H1 (cell line): ENCODE results near the gene KRT32. TPM values are rescaled to one million over a fixed set of nuclear protein-coding genes. Genes with fewer than 3 reads are reported as not detected.

Experiments
- ATF2 ChIP-seq: IDR thresholded peaks from 2 replicates; pipeline ENCODE4 v1.6.1; 2012; ENCODE audit warnings: low read length, inconsistent platforms
- RAD21 ChIP-seq, 2 experiments: IDR thresholded peaks in 1 of 2; conservative IDR thresholded peaks in 1 of 2; 2 replicates each; pipeline ENCODE4 v1.6.1; 2011; ENCODE audit warnings: low read depth in 2 of 2, low read length in 2 of 2, improper control_type of control experiment in 1 of 2, inconsistent platforms in 1 of 2, mild to moderate bottlenecking in 1 of 2, moderate library complexity in 1 of 2
- RNF2 ChIP-seq: fragments of 200-900, 300-1000 bp; sonication (generic); IDR thresholded peaks from 2 replicates; pipeline ENCODE4 v1.7.1; 2016; ENCODE audit warnings: borderline replicate concordance, low read depth, mild to moderate bottlenecking, antibody characterized with exemption, low read length; ENCODE audit not compliant: poor library complexity, severe bottlenecking; ENCODE audit errors: missing control alignments
- polyA plus RNA-seq, 7 experiments: library from polyadenylated mRNA; depleted of rRNA in 3 of 7; stranded (reverse) in 5 of 7; unstranded in 2 of 7; fragments of >200 nt in 5 of 7; fragments of 200-250 nt in 2 of 7; gene quantifications; 1 replicate in 5 of 7; 2 replicates in 1 of 7; 4 replicates in 1 of 7; pipeline versions ENCODE4 v1.2.1 to v1.2.3, GENCODE V29; 2011 to 2013; ENCODE audit warnings: missing spikeins in 2 of 7, mixed read lengths in 2 of 7
- total RNA-seq: library from RNA; stranded (reverse); fragmentation: NEBNext Ultra II Directional; extraction: Animal tissue kit (Norgen Biotek cat#: 25700); gene quantifications from 2 replicates; pipeline ENCODE4 v1.2.1, GENCODE V29; 2021
- TF ChIP-seq, protein P1 (sequence below): IDR thresholded peaks from 2 replicates; pipeline ENCODE4 v1.6.1; 2011; ENCODE audit warnings: low read depth, mild to moderate bottlenecking, low read length; ENCODE audit not compliant: insufficient read depth

KRT32 gene
- total and polyA plus RNA-seq, 2 of the 8 experiments (the other 6 are each of a cell fraction or from before 2014, with no cell fraction given): not detected

GRCh38 chr17:41499714-41500113 is 32.5 kb upstream of the KRT32 start (continued):
- TF ChIP-seq ATF2 (no peak), RAD21 (IDR thresholded peaks at IDR 0.05 in 1 of 2, conservative IDR thresholded peaks at IDR 0.05 in 1 of 2; ENCODE audit: low read depth in 2 of 2, low read length in 2 of 2) (no peak), RNF2 (no peak)
- TF ChIP-seq, protein P1, sequence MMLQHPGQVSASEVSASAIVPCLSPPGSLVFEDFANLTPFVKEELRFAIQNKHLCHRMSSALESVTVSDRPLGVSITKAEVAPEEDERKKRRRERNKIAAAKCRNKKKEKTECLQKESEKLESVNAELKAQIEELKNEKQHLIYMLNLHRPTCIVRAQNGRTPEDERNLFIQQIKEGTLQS: no peak
- TF ChIP-seq, all 59 proteins: peak for 0
